K562 (cell line): ENCODE measurements around the gene SEC24B. TPM values are rescaled to one million over a fixed set of nuclear protein-coding genes. Genes with fewer than 3 reads are reported as not detected.
A peak's percentile ranks its signal among the peaks of the same experiment; 100 is the strongest.

ENCODE experiments used
- ATAC-seq: fragments of 200-7000 bp; cut with Tn5 transposase; 3 replicates; pipeline ENCODE4 v1.9.1; 2020; ENCODE audit warnings: moderate library complexity
- BruUV-seq: library from RNA; stranded (reverse); fragments of 400-500 nt; replicated peaks from 2 replicates; lab custom pipeline; 2021; lab: Mats Ljungman, UMichigan
- CTCF ChIA-PET: fragments of 300-600 bp; formaldehyde crosslinking; extraction: SDS; loops from one replicate; lab custom pipeline; 2021; ENCODE audit warnings: low intra/inter-chr PET ratio; lab: Yijun Ruan, JAX
- POLR2A ChIA-PET: fragments of 300-600, 350-650 bp; sonication (Branson Sonifier 250); formaldehyde crosslinking; extraction: SDS; loops from one replicate; lab custom pipeline; 2021; ENCODE audit warnings: antibody characterized with exemption, inconsistent platforms; lab: Yijun Ruan, JAX
- DNase-seq, 4 experiments: peaks; one replicate each; pipeline versions ENCODE4 v3.0.0 to v3.0.0-alpha.2; 2011 to 2018; ENCODE audit warnings: low spot score in 3 of 4, mixed read lengths in 3 of 4; ENCODE audit errors: extremely low read depth in 1 of 4
- FAIRE-seq: peaks from 2 replicates; lab custom pipeline; 2011; peaks lifted over from hg19 to GRCh38; lab: Jason Lieb, UNC
- H2AFZ ChIP-seq: 2 replicates; pipeline ENCODE4 v1.6.0; 2011; ENCODE audit warnings: low read depth, low read length, control low read depth, inconsistent platforms
- H3K27ac ChIP-seq: fragments of 200-600 bp; 3 replicates; pipeline ENCODE4 v1.8.0; 2011; ENCODE audit warnings: low read depth, mild to moderate bottlenecking, control low read depth, inconsistent platforms, low read length, moderate library complexity, mixed read lengths; ENCODE audit errors: extremely low read depth
- H3K27me3 ChIP-seq, 2 experiments: fragments of 300-600 bp in 1 of 2; 2 replicates in 1 of 2; 3 replicates in 1 of 2; pipeline versions ENCODE4 v1.6.0 to v1.8.0; 2011; ENCODE audit warnings: inconsistent platforms in 2 of 2, low read length in 2 of 2, mild to moderate bottlenecking in 1 of 2, mixed read lengths in 1 of 2, moderate library complexity in 1 of 2; ENCODE audit not compliant: control insufficient read depth in 2 of 2, insufficient read depth in 2 of 2
- H3K36me3 ChIP-seq: fragments of 300-600 bp; 3 replicates; pipeline ENCODE4 v1.8.0; 2011; ENCODE audit warnings: mild to moderate bottlenecking, low read length, inconsistent platforms; ENCODE audit not compliant: control insufficient read depth, insufficient read depth
- H3K4me1 ChIP-seq, 2 experiments: fragments of 200-600 bp in 1 of 2; replicated peaks in 1 of 2; 2 replicates in 1 of 2; 3 replicates in 1 of 2; pipeline versions ENCODE4 v1.5.1 to v1.8.0; 2011; ENCODE audit warnings: inconsistent platforms in 2 of 2, low read length in 2 of 2, mild to moderate bottlenecking in 1 of 2, mixed read lengths in 1 of 2, moderate library complexity in 1 of 2; ENCODE audit not compliant: control insufficient read depth in 2 of 2, insufficient read depth in 2 of 2
- H3K4me2 ChIP-seq: 2 replicates; pipeline ENCODE4 v1.6.1; 2011; ENCODE audit warnings: low read length, control low read depth, inconsistent platforms, mixed read lengths; ENCODE audit not compliant: insufficient read depth
- H3K4me3 ChIP-seq: fragments of 200-600 bp; sonication (generic), shearing (Covaris generic); 2 replicates; pipeline ENCODE4 v1.5.1; 2016; ENCODE audit warnings: control low read depth, inconsistent platforms
- H3K79me2 ChIP-seq: fragments of 200-600 bp; 3 replicates; pipeline ENCODE4 v1.8.0; 2011; ENCODE audit warnings: low read length, inconsistent platforms; ENCODE audit not compliant: control insufficient read depth, insufficient read depth
- H3K9ac ChIP-seq, 2 experiments: 2 replicates each; pipeline versions ENCODE4 v1.6.0 to v1.6.1; 2011; ENCODE audit warnings: low read depth in 2 of 2, low read length in 2 of 2, control low read depth in 1 of 2, inconsistent platforms in 1 of 2, mild to moderate bottlenecking in 1 of 2, mixed read lengths in 1 of 2; ENCODE audit not compliant: insufficient read depth in 1 of 2
- H3K9me1 ChIP-seq: one replicate; pipeline ENCODE4 v1.6.0; 2011; ENCODE audit warnings: inconsistent platforms, mild to moderate bottlenecking, low read length, moderate library complexity; ENCODE audit not compliant: control insufficient read depth, insufficient read depth
- H3K9me3 ChIP-seq: replicated peaks from 2 replicates; pipeline ENCODE4 v1.5.1; 2011; ENCODE audit warnings: low read depth, low read length, inconsistent platforms; ENCODE audit not compliant: control insufficient read depth, insufficient read depth
- H4K20me1 ChIP-seq: replicated peaks from 2 replicates; pipeline ENCODE4 v1.6.1; 2011; ENCODE audit warnings: low read length, inconsistent platforms, mixed read lengths; ENCODE audit not compliant: control insufficient read depth, insufficient read depth
- ARID1B ChIP-seq: fragments of 450-650 bp; IDR thresholded peaks from 2 replicates; pipeline ENCODE4 v1.6.1; 2016; ENCODE audit warnings: antibody characterized with exemption, mild to moderate bottlenecking, inconsistent platforms
- ATF1 ChIP-seq, 2 experiments: fragments of 450-650 bp in 1 of 2; IDR thresholded peaks; 2 replicates each; pipeline ENCODE4 v1.6.1; 2016; ENCODE audit warnings: missing compliant biosample characterization in 1 of 2, missing genetic modification characterization in 1 of 2
- BRCA1 ChIP-seq, 2 experiments: fragments of 450-650 bp in 1 of 2; sonication (generic) in 1 of 2; formaldehyde crosslinking in 1 of 2; IDR thresholded peaks; 2 replicates each; pipeline versions ENCODE4 v1.5.0 to v1.6.1; 2017 to 2020; ENCODE audit warnings: mild to moderate bottlenecking in 1 of 2, missing genetic modification reagents in 1 of 2
- EP400 ChIP-seq: fragments of 450-650 bp; IDR thresholded peaks from 2 replicates; pipeline ENCODE4 v1.6.1; 2017; ENCODE audit warnings: antibody characterized with exemption, mild to moderate bottlenecking, moderate library complexity
- ESRRA ChIP-seq: fragments of 450-650 bp; IDR thresholded peaks from 2 replicates; pipeline ENCODE4 v1.6.1; 2014; ENCODE audit warnings: low read depth, mild to moderate bottlenecking, moderate library complexity, borderline replicate concordance
- EWSR1 ChIP-seq: fragments of 450-650 bp; IDR thresholded peaks from 2 replicates; pipeline ENCODE4 v1.6.1; 2018; ENCODE audit warnings: borderline replicate concordance, mild to moderate bottlenecking, low read depth, moderate library complexity; ENCODE audit not compliant: partially characterized antibody
- MAZ ChIP-seq, 2 experiments: fragments of 450-650 bp in 1 of 2; sonication (generic) in 1 of 2; formaldehyde crosslinking; IDR thresholded peaks in 1 of 2; conservative IDR thresholded peaks in 1 of 2; 2 replicates each; pipeline versions ENCODE4 v1.4.0 to v1.5.0; 2020; ENCODE audit warnings: mild to moderate bottlenecking in 1 of 2, missing genetic modification reagents in 1 of 2
- PHB2 ChIP-seq: fragments of 450-650 bp; IDR thresholded peaks from 2 replicates; pipeline ENCODE4 v1.6.1; 2017; ENCODE audit warnings: low read depth
- SPI1 ChIP-seq: IDR thresholded peaks from 2 replicates; pipeline ENCODE4 v1.6.1; 2011; ENCODE audit warnings: low read depth, low read length, control low read depth, borderline replicate concordance
- TEAD4 ChIP-seq, 2 experiments: sonication (generic) in 1 of 2; formaldehyde crosslinking in 1 of 2; IDR thresholded peaks; 2 replicates each; pipeline versions ENCODE4 v1.6.1 to v1.8.0; 2012 to 2022; ENCODE audit warnings: borderline replicate concordance in 1 of 2, inconsistent platforms in 1 of 2, low read length in 1 of 2, mild to moderate bottlenecking in 1 of 2, missing genetic modification reagents in 1 of 2
- ZNF224 ChIP-seq: sonication (generic); formaldehyde crosslinking; IDR thresholded peaks from 2 replicates; pipeline ENCODE4 v1.8.0; 2022; ENCODE audit warnings: mild to moderate bottlenecking, missing genetic modification reagents
- ZNF324 ChIP-seq: fragments of 250-450 bp; sonication (Bioruptor Pico); IDR thresholded peaks from 2 replicates; pipeline ENCODE4 v1.4.0; 2020; ENCODE audit warnings: mild to moderate bottlenecking
- WGBS: fragments of 100-300 bp; shearing (Covaris generic); methylation state at CpG from one replicate; pipeline ENCODE4 v1.1.6; 2016; ENCODE audit warnings: low coverage, mixed read lengths; ENCODE audit not compliant: insufficient coverage; ENCODE audit errors: missing lambda C conversion rate; 5-methylcytosine and 5-hydroxymethylcytosine counted together
- in situ Hi-C: fragments of 300-500 bp; cut with MboI; formaldehyde crosslinking; loops from 4 replicates; pipeline ENCODE4 v1.15.0; 2018; ENCODE audit warnings: inconsistent platforms, mixed read lengths
- intact Hi-C: fragments of 100-400 bp; cut with micrococcal nuclease; formaldehyde crosslinking; loops from 2 replicates; pipeline ENCODE4 v1.14.2; 2022
- polyA plus RNA-seq, 8 experiments: library from polyadenylated mRNA; depleted of rRNA in 4 of 8; stranded (reverse) in 5 of 8; unstranded in 3 of 8; fragments of >200 nt; fragmentation: Nextera tagmentation in 2 of 8; fragmentation: Illumina TruSeq in 1 of 8; extraction: Ambion mirVana in 2 of 8; extraction: Trizol in 1 of 8; gene quantifications; 2 replicates each; pipeline versions ENCODE4 v1.2.1 to v1.2.3, GENCODE V29; 2011 to 2014; ENCODE audit warnings: inconsistent platforms in 1 of 8, missing spikeins in 1 of 8
- total RNA-seq, 7 experiments: library from RNA; depleted of rRNA in 6 of 7; stranded (reverse); fragments of >200 nt in 6 of 7; fragmentation: Illumina TruSeq in 2 of 7; extraction: Trizol in 2 of 7; gene quantifications; 2 replicates each; pipeline versions ENCODE4 v1.2.1 to v1.2.3, GENCODE V29; 2011 to 2021; ENCODE audit warnings: low replicate concordance in 1 of 7

The SEC24B gene
- total and polyA plus RNA-seq, 9 of the 15 experiments (the other 6 are each of a cell fraction or from before 2014, with no cell fraction given) = 6.3 to 46.4 (median 17.1) TPM

DNA sequence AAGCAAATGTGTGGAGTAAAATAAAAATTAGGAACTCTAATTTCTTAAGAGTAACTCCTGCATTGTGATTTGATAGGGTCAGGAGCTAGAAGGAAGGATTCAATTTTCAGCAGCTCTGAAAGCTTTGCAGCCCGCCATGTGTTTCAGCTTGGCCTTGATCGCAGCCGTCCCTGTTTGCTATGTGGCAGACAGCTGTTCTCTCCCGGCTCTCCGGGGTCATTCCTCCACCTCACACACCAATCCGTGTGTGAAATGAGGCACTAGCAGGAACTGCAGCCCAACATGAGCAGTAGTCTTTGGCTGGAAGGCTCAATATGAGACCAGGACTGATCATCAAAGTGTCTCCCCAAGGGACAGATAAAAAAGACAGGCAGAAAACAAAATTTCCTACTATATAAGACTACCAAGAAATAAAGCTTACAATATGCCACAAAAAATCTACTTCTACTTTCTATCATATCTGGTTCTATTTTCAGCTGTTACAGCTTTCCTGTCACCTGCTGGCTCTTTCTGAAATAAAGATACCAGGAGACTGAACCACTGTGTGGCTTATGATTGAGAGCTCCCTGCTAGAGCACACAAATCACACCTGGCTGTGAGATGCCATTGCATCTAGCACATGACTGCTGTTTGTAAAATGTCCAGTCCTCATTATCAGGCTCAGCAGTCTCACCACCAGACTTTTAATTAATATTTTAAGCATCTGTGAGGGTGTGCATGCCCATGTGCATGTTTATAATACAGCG, 44.1 kb upstream of the SEC24B start:
- no TSS peak for BruUV-seq
- no peak overlapping the region for H3K4me3 ChIP-seq
- no peak for TF ChIP-seq ZNF224 (CRISPR knock-in tag)
- TF ChIP-seq MAZ (CRISPR knock-in tag; conservative IDR thresholded peaks at IDR 0.05 in 1 of 2, IDR thresholded peaks at IDR 0.05 in 1 of 2) = no peak
- TF ChIP-seq EP400 = no peak
- no peak for TF ChIP-seq BRCA1 (IDR thresholded peaks at IDR 0.05)
- TF ChIP-seq BRCA1 (CRISPR knock-in tag; IDR thresholded peaks at IDR 0.05) = no peak
- TF ChIP-seq EWSR1 = no peak
- TF ChIP-seq ESRRA = no peak
- TF ChIP-seq ARID1B = no peak
- TF ChIP-seq PHB2 = no peak
- TF ChIP-seq SPI1 = no peak
- TF ChIP-seq TEAD4 (IDR thresholded peaks at IDR 0.05; ENCODE audit: low read length) = no peak
- no peak for TF ChIP-seq TEAD4 (CRISPR knock-in tag; IDR thresholded peaks at IDR 0.05; ENCODE audit: borderline replicate concordance)
- no peak for TF ChIP-seq ZNF324 (CRISPR knock-in tag)
- no peak for TF ChIP-seq ATF1 (CRISPR knock-in tag; IDR thresholded peaks at IDR 0.05)
- no peak for TF ChIP-seq ATF1 (tag; IDR thresholded peaks at IDR 0.05)
- TF ChIP-seq, all 486 proteins: peak for 0
- H3K36me3 ChIP-seq = no peaks in the 10 kb centered on the region
- intact Hi-C loops (no loop called here), in situ Hi-C loops (no loop called here)
- peaks cover 0 to 5% of the 10 kb centered on the region in 2 experiments; a peak in 2 of 5 replicates for H3K4me1 ChIP-seq
- FAIRE-seq (no peak), ATAC-seq (peak; percentile 47), DNase-seq (peak in 1 of 4 experiments; percentile 11)
- no peaks in the 10 kb centered on the region for H3K79me2 ChIP-seq
- H3K27ac ChIP-seq = no peak overlapping the region
- peak overlapping the region; percentile 62 for H2AFZ ChIP-seq
- CTCF ChIA-PET = no interaction called here
- H3K9ac ChIP-seq = peak overlapping the region in 1 of 2 experiments; percentile 55; a peak in 1 of 4 replicates
- H4K20me1 ChIP-seq = no peaks in the 10 kb centered on the region
- no peaks in the 10 kb centered on the region for H3K9me3 ChIP-seq
- H3K27me3 ChIP-seq = peaks cover 0 to under 1% of the 10 kb centered on the region in 2 experiments; a peak in 1 of 5 replicates
- no peaks in the 10 kb centered on the region for H3K9me1 ChIP-seq
- no peak overlapping the region; the same call in 1 of the 2 replicates for H3K4me2 ChIP-seq
- WGBS = 15% methylated on average over 7 of the region's 7 CpGs
- POLR2A ChIA-PET = interaction anchor here (0.8 kb wide), 1 partner anchor 26 kb away, joined by 3 read pairs; no protein-coding TSS in a partner anchor
